ENCODE data around the gene ULK2. TPM values are rescaled to one million over a fixed set of nuclear protein-coding genes. Genes with fewer than 3 reads are reported as not detected.

The ULK2 gene
- total and polyA plus RNA-seq, 2 experiments from 2014 or later: 6.8 to 19.2 TPM

GRCh38 chr17:19787733-19788357 lies 79.9 kb downstream of the ULK2 start:
- no peaks in the 10 kb centered on the region for H3K27me3 ChIP-seq (replicated peaks; ENCODE audit: insufficient read depth)
- H3K9ac ChIP-seq: no peak overlapping the region
- H3K4me3 ChIP-seq: no peak overlapping the region
- in situ Hi-C loops (cut with MboI): no loop called here
- no peak overlapping the region for H3K4me2 ChIP-seq (ENCODE audit: unreplicated experiment)
- H3K9me3 ChIP-seq (ENCODE audit: low read depth): no peaks in the 10 kb centered on the region
- DNase-seq: peak; percentile 32
- H3K4me1 ChIP-seq (ENCODE audit: insufficient read depth): no peaks in the 10 kb centered on the region
- no peaks in the 10 kb centered on the region for H4K20me1 ChIP-seq (ENCODE audit: insufficient read depth)
- 0 out of 2 replicates have a peak, but pooled peaks cover 5% of the 10 kb centered on the region for H3K36me3 ChIP-seq (ENCODE audit: low read depth)
- no peak overlapping the region for H2AFZ ChIP-seq
- no peaks in the 10 kb centered on the region for H3F3A ChIP-seq (ENCODE audit: insufficient read depth)
- 68 to 76% methylated on average over 7 of the region's 7 CpGs for WGBS, 2 experiments (ENCODE audit: low coverage in 1 of 2, low lambda C conversion rate in 2 of 2, missing lambda C conversion rate in 2 of 2)
- no peak for TF ChIP-seq EZH2phosphoT487 (IDR thresholded peaks at IDR 0.05; ENCODE audit: insufficient read depth, low read depth)
- TF ChIP-seq EZH2 (IDR thresholded peaks at IDR 0.05; ENCODE audit: insufficient read depth, poor library complexity, severe bottlenecking): no peak
- no peaks in the 10 kb centered on the region for H3K9me2 ChIP-seq (ENCODE audit: insufficient read depth)
- no peak overlapping the region for H3K27ac ChIP-seq
- H3K79me2 ChIP-seq (ENCODE audit: insufficient read depth): no peaks in the 10 kb centered on the region

GRCh38 chr17:19785854-19786253 lies 81.9 kb downstream of the ULK2 start:
- H4K20me1 ChIP-seq (ENCODE audit: insufficient read depth): no peaks in the 10 kb centered on the region
- no peaks in the 10 kb centered on the region for H3K27me3 ChIP-seq (replicated peaks; ENCODE audit: insufficient read depth)
- H2AFZ ChIP-seq: no peak overlapping the region
- no peak overlapping the region for H3K4me3 ChIP-seq
- no peaks in the 10 kb centered on the region for H3K9me2 ChIP-seq (ENCODE audit: insufficient read depth)
- no peak for DNase-seq
- H3K4me2 ChIP-seq (ENCODE audit: unreplicated experiment): no peak overlapping the region
- TF ChIP-seq EZH2phosphoT487 (IDR thresholded peaks at IDR 0.05; ENCODE audit: insufficient read depth, low read depth) (no peak), EZH2 (IDR thresholded peaks at IDR 0.05; ENCODE audit: insufficient read depth, poor library complexity, severe bottlenecking) (no peak)
- no peaks in the 10 kb centered on the region for H3K4me1 ChIP-seq (ENCODE audit: insufficient read depth)
- H3K36me3 ChIP-seq (ENCODE audit: low read depth): 0 out of 2 replicates have a peak, but pooled peaks cover 10% of the 10 kb centered on the region
- no peak overlapping the region for H3K27ac ChIP-seq
- H3K79me2 ChIP-seq (ENCODE audit: insufficient read depth): no peaks in the 10 kb centered on the region
- in situ Hi-C loops (cut with MboI): no loop called here
- 66 to 69% methylated on average over 4 of the region's 4 CpGs for WGBS, 2 experiments (ENCODE audit: low coverage in 1 of 2, low lambda C conversion rate in 2 of 2, missing lambda C conversion rate in 2 of 2)
- H3K9ac ChIP-seq: no peak overlapping the region
- no peaks in the 10 kb centered on the region for H3F3A ChIP-seq (ENCODE audit: insufficient read depth)
- H3K9me3 ChIP-seq (ENCODE audit: low read depth): no peaks in the 10 kb centered on the region

GRCh38 chr17:19781488-19782458 lies 86.0 kb downstream of the ULK2 start:
- H3K9me3 ChIP-seq (ENCODE audit: low read depth): no peaks in the 10 kb centered on the region
- H3K9ac ChIP-seq: no peak overlapping the region
- H3K4me3 ChIP-seq: no peak overlapping the region
- DNase-seq: no peak
- no peaks in the 10 kb centered on the region for H4K20me1 ChIP-seq (ENCODE audit: insufficient read depth)
- no peaks in the 10 kb centered on the region for H3K79me2 ChIP-seq (ENCODE audit: insufficient read depth)
- no peaks in the 10 kb centered on the region for H3F3A ChIP-seq (ENCODE audit: insufficient read depth)
- H3K4me2 ChIP-seq (ENCODE audit: unreplicated experiment): no peak overlapping the region
- no peak overlapping the region for H2AFZ ChIP-seq
- no peaks in the 10 kb centered on the region for H3K9me2 ChIP-seq (ENCODE audit: insufficient read depth)
- WGBS, 2 experiments (ENCODE audit: low coverage in 1 of 2, low lambda C conversion rate in 2 of 2, missing lambda C conversion rate in 2 of 2): 97% methylated on average over 9 of the region's 9 CpGs
- no peaks in the 10 kb centered on the region for H3K27me3 ChIP-seq (replicated peaks; ENCODE audit: insufficient read depth)
- H3K36me3 ChIP-seq (ENCODE audit: low read depth): peaks cover 28% of the 10 kb centered on the region; the same call in 1 of the 2 replicates
- in situ Hi-C loops (cut with MboI): no loop called here
- no peak overlapping the region for H3K27ac ChIP-seq
- TF ChIP-seq EZH2phosphoT487 (IDR thresholded peaks at IDR 0.05; ENCODE audit: insufficient read depth, low read depth) (no peak), EZH2 (IDR thresholded peaks at IDR 0.05; ENCODE audit: insufficient read depth, poor library complexity, severe bottlenecking) (no peak)
- H3K4me1 ChIP-seq (ENCODE audit: insufficient read depth): no peaks in the 10 kb centered on the region

- H4K20me1 ChIP-seq (ENCODE audit: insufficient read depth): no peaks in the 10 kb centered on the region
- H3K9me2 ChIP-seq (ENCODE audit: insufficient read depth): no peaks in the 10 kb centered on the region
- H3K79me2 ChIP-seq (ENCODE audit: insufficient read depth): no peaks in the 10 kb centered on the region
- no peak overlapping the region for H3K9ac ChIP-seq
- in situ Hi-C loops (cut with MboI): no loop called here
- H3K9me3 ChIP-seq (ENCODE audit: low read depth): no peaks in the 10 kb centered on the region
- no peak overlapping the region for H2AFZ ChIP-seq
- H3K27me3 ChIP-seq (replicated peaks; ENCODE audit: insufficient read depth): no peaks in the 10 kb centered on the region
- H3K4me2 ChIP-seq (ENCODE audit: unreplicated experiment): no peak overlapping the region
- DNase-seq: no peak
- no peaks in the 10 kb centered on the region for H3K4me1 ChIP-seq (ENCODE audit: insufficient read depth)
- peaks cover 33% of the 10 kb centered on the region; the same call in 1 of the 2 replicates for H3K36me3 ChIP-seq (ENCODE audit: low read depth)
- no peak overlapping the region for H3K27ac ChIP-seq
- H3K4me3 ChIP-seq: no peak overlapping the region
- TF ChIP-seq EZH2phosphoT487 (IDR thresholded peaks at IDR 0.05; ENCODE audit: insufficient read depth, low read depth): no peak
- TF ChIP-seq EZH2 (IDR thresholded peaks at IDR 0.05; ENCODE audit: insufficient read depth, poor library complexity, severe bottlenecking): no peak
- no peaks in the 10 kb centered on the region for H3F3A ChIP-seq (ENCODE audit: insufficient read depth)
- 96 to 97% methylated on average over 4 of the region's 4 CpGs for WGBS, 2 experiments (ENCODE audit: low coverage in 1 of 2, low lambda C conversion rate in 2 of 2, missing lambda C conversion rate in 2 of 2)
Measured at GRCh38 chr17:19780846-19781245, 86.9 kb downstream of the ULK2 start.
